Vagina (tissue), 2 donors: ENCODE results near the gene SIRT7.

ENCODE experiments used
- POLR2A ChIP-seq, 2 donors: fragments of 450-650 bp; IDR thresholded peaks; one replicate each; pipeline ENCODE4 v1.6.1; 2017; ENCODE audit warnings: antibody characterized with exemption in 2 of 2, mild to moderate bottlenecking in 2 of 2, moderate library complexity in 2 of 2
- TF ChIP-seq, protein P1 (sequence below), 3 experiments: fragments of 450-650 bp in 2 of 3; fragments of 200-600 bp in 1 of 3; sonication (generic) in 1 of 3; IDR thresholded peaks; one replicate each; pipeline ENCODE4 v1.5.1; 2017 to 2019; ENCODE audit warnings: antibody characterized with exemption in 3 of 3, mild to moderate bottlenecking in 2 of 3, moderate library complexity in 2 of 3

DNA sequence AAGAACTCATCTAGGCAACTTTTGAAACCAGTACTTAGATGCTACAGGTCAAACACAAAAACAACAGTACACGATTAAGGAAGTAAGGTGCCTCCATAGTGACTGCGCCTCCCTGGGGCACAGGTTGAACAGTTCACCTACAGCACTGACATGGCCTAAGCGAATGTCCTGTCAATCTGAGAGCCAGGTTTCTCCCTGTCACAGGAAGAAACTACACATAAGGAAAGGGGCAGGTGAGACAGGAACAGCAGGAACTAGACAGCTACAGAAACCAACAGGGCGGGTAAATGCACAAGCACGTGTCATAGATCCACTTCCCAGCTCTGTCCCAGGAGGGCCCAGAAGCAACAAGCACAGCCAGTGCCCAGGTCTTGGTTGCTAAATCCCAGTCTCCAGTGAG, 38.9 kb downstream of the SIRT7 start:
- TF ChIP-seq, protein P1, sequence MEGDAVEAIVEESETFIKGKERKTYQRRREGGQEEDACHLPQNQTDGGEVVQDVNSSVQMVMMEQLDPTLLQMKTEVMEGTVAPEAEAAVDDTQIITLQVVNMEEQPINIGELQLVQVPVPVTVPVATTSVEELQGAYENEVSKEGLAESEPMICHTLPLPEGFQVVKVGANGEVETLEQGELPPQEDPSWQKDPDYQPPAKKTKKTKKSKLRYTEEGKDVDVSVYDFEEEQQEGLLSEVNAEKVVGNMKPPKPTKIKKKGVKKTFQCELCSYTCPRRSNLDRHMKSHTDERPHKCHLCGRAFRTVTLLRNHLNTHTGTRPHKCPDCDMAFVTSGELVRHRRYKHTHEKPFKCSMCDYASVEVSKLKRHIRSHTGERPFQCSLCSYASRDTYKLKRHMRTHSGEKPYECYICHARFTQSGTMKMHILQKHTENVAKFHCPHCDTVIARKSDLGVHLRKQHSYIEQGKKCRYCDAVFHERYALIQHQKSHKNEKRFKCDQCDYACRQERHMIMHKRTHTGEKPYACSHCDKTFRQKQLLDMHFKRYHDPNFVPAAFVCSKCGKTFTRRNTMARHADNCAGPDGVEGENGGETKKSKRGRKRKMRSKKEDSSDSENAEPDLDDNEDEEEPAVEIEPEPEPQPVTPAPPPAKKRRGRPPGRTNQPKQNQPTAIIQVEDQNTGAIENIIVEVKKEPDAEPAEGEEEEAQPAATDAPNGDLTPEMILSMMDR (IDR thresholded peaks at IDR 0.05), result no peak
- TF ChIP-seq POLR2A (IDR thresholded peaks at IDR 0.05), result no peak
